Measurements from ENCODE around the gene FAM174C.

FAM174C gene

GRCh38 chr19:1273263-1274041 lies 1.9 kb upstream of the FAM174C start:
- DNase-seq = peak; percentile 52
- Histone ChIP-seq H3K9me3 (ENCODE audit: severe bottlenecking) (no peaks in the 10 kb centered on the region), H3K4me3 (ENCODE audit: low read depth, low read length) (no peak overlapping the region), H3K27ac (peak overlapping the region; percentile 92), H3K27me3 (ENCODE audit: insufficient read depth, low read depth, severe bottlenecking) (no peaks in the 10 kb centered on the region), H3K36me3 (peaks cover 68% of the 10 kb centered on the region)
- TF ChIP-seq, protein P1, sequence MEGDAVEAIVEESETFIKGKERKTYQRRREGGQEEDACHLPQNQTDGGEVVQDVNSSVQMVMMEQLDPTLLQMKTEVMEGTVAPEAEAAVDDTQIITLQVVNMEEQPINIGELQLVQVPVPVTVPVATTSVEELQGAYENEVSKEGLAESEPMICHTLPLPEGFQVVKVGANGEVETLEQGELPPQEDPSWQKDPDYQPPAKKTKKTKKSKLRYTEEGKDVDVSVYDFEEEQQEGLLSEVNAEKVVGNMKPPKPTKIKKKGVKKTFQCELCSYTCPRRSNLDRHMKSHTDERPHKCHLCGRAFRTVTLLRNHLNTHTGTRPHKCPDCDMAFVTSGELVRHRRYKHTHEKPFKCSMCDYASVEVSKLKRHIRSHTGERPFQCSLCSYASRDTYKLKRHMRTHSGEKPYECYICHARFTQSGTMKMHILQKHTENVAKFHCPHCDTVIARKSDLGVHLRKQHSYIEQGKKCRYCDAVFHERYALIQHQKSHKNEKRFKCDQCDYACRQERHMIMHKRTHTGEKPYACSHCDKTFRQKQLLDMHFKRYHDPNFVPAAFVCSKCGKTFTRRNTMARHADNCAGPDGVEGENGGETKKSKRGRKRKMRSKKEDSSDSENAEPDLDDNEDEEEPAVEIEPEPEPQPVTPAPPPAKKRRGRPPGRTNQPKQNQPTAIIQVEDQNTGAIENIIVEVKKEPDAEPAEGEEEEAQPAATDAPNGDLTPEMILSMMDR (IDR thresholded peaks at IDR 0.05; ENCODE audit: low read depth, low read length) = no peak

GRCh38 chr19:1274081-1274851 lies 1.1 kb upstream of the FAM174C start:
- Histone ChIP-seq H3K9me3 (ENCODE audit: severe bottlenecking) (no peaks in the 10 kb centered on the region), H3K27ac (peak overlapping the region; percentile 92), H3K4me3 (ENCODE audit: low read depth, low read length) (peak overlapping the region; percentile 33), H3K27me3 (ENCODE audit: insufficient read depth, low read depth, severe bottlenecking) (no peaks in the 10 kb centered on the region), H3K36me3 (peaks cover 75% of the 10 kb centered on the region)
- TF ChIP-seq, protein P1 (IDR thresholded peaks at IDR 0.05; ENCODE audit: low read depth, low read length) = no peak
- no peak for DNase-seq

DNA sequence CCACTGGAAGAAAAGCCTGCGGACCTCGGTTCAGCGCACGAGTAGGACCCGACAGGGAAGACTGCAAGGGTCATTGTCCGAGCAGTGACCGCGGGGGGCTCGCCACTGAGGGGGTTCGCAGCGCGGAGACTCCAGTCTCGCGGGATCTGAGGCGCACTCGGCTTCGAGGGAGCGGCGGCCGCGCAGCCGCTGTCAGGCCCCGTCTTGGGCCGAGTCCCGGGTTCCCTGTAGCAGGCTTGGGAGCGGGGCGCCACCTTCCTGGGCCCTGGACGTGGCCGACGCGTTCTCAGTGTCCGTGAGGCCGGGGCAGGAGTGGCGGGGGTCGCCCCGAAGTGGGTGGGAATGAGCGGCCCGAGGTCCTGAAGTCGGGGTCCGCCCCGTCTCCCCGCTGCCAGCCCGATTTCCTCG lies 474 bp upstream of the FAM174C start:
- Histone ChIP-seq H3K27ac (peak overlapping the region; percentile 92), H3K36me3 (peaks cover 79% of the 10 kb centered on the region), H3K27me3 (ENCODE audit: insufficient read depth, low read depth, severe bottlenecking) (no peaks in the 10 kb centered on the region), H3K4me3 (ENCODE audit: low read depth, low read length) (peak overlapping the region; percentile 33), H3K9me3 (ENCODE audit: severe bottlenecking) (no peaks in the 10 kb centered on the region)
- TF ChIP-seq, protein P1 (IDR thresholded peaks at IDR 0.05; ENCODE audit: low read depth, low read length) = no peak
- DNase-seq = peak; percentile 30

GRCh38 chr19:1275976-1276627 lies 772 bp downstream of the FAM174C start:
- H3K9me3 ChIP-seq (ENCODE audit: severe bottlenecking) = no peaks in the 10 kb centered on the region
- H3K27me3 ChIP-seq (ENCODE audit: insufficient read depth, low read depth, severe bottlenecking) = no peaks in the 10 kb centered on the region
- TF ChIP-seq, protein P1 (IDR thresholded peaks at IDR 0.05; ENCODE audit: low read depth, low read length) = no peak
- H3K27ac ChIP-seq = peak overlapping the region; percentile 92
- H3K36me3 ChIP-seq = peaks cover 72% of the 10 kb centered on the region
- peak overlapping the region; percentile 59 for H3K4me3 ChIP-seq (ENCODE audit: low read depth, low read length)
- no peak for DNase-seq

- Histone ChIP-seq H3K27ac (peak overlapping the region; percentile 92), H3K36me3 (peaks cover 66% of the 10 kb centered on the region), H3K9me3 (ENCODE audit: severe bottlenecking) (no peaks in the 10 kb centered on the region), H3K4me3 (ENCODE audit: low read depth, low read length) (peak overlapping the region; percentile 59), H3K27me3 (ENCODE audit: insufficient read depth, low read depth, severe bottlenecking) (no peaks in the 10 kb centered on the region)
- no peak for DNase-seq
- TF ChIP-seq, protein P1 (IDR thresholded peaks at IDR 0.05; ENCODE audit: low read depth, low read length) = no peak
These were observed 1.3 kb downstream of the FAM174C start for GRCh38 chr19:1276628-1277022.

Data from WERI-Rb-1 (cell line).